Measurements from ENCODE around the gene PPP1R9B.
A peak's percentile ranks its signal among the peaks of the same experiment; 100 is the strongest.

PPP1R9B gene

DNA sequence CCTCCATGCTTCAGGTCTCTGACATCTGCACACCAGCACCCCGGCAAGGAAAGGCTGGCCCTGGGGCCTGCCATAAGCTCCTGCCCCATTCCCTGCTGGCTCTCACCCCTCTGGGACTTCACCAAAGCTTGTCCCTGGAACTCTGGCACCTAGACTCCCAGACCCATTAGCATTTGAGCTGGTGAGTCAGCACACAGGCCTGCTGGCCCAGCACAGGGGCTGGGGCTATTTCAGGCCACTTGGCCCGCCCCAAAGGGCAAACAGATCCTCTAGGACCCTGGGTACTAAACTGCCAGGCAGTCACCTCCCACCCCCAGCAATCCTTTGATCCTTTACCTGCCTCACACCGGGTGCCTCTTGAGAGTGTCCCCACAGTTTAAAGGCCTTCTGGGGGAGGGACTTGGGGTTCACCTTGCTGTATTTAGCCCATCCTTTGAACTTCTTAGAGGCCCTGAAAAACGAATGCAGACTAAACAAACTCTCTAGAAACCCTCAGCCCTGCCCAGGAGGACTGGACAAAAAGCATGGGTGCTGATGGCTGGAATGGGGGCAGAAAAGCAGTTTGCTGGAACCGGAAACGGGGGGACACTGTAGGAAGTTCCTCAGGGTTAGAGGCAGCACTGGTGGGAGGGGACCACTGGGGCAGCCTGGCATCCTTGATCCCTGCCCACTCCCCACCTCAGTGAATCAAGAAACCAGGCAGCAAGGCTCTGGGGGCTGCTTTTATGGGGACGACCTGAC, 17.3 kb downstream of the PPP1R9B start:
- no peak overlapping the region for H3K4me2 ChIP-seq (ENCODE audit: insufficient read depth, low read length)

DNA sequence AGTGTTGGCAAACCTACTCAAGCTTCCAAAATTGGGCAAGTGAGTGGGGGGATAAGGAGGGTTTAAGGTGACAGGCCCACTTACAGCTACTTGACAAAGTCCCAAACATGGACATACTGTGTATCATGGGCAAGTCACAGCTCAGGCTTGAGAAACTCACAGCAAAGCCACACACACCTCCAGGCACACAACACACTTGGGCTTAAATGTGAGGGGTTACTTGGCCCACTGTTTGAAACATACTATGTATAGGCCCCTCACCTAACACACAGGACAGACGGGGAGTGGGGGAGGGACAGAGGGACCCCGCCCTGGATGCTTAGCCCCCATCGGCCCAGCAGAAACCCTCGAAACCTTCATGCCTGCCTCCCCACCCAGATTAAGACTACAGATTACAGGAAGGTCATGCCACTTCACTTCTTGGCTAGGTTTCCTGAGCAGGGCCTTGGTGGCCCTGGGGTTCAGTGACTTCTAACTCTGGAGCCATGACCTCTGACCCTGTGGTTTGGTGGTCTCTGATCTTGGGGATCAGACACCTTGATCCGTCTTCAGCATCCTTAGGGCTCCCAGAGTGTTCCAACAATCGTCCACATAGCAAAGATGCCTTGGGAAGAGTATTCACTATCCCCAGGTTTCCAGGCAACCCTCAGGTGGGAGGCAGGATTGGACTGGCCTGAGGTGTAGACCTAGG, 18.2 kb downstream of the PPP1R9B start:
- H3K36me3 ChIP-seq (ENCODE audit: insufficient read depth, low read length), result peaks cover 27% of the 10 kb centered on the region

More for the DNA sequence above, 17.3 kb downstream of the PPP1R9B start:
- H3K79me2 ChIP-seq (ENCODE audit: insufficient read depth, low read length), result no peaks in the 10 kb centered on the region
- TF ChIP-seq, protein P1, sequence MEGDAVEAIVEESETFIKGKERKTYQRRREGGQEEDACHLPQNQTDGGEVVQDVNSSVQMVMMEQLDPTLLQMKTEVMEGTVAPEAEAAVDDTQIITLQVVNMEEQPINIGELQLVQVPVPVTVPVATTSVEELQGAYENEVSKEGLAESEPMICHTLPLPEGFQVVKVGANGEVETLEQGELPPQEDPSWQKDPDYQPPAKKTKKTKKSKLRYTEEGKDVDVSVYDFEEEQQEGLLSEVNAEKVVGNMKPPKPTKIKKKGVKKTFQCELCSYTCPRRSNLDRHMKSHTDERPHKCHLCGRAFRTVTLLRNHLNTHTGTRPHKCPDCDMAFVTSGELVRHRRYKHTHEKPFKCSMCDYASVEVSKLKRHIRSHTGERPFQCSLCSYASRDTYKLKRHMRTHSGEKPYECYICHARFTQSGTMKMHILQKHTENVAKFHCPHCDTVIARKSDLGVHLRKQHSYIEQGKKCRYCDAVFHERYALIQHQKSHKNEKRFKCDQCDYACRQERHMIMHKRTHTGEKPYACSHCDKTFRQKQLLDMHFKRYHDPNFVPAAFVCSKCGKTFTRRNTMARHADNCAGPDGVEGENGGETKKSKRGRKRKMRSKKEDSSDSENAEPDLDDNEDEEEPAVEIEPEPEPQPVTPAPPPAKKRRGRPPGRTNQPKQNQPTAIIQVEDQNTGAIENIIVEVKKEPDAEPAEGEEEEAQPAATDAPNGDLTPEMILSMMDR (IDR thresholded peaks at IDR 0.05; ENCODE audit: borderline replicate concordance, extremely low read depth, low read length, poor library complexity, severe bottlenecking), result no peak
- no peak for TF ChIP-seq EZH2 (IDR thresholded peaks at IDR 0.05; ENCODE audit: borderline replicate concordance, low read depth, low read length, severe bottlenecking)
- H3K4me3 ChIP-seq (ENCODE audit: low read depth in 1 of 2, low read length in 2 of 2), result no peak overlapping the region
- H3K4me1 ChIP-seq (ENCODE audit: insufficient read depth, low read length), result no peaks in the 10 kb centered on the region
- H3K27me3 ChIP-seq (ENCODE audit: insufficient read depth, low read length, poor library complexity), result peaks cover 9% of the 10 kb centered on the region
- H3K36me3 ChIP-seq (ENCODE audit: insufficient read depth, low read length), result peaks cover 37% of the 10 kb centered on the region
- H3K9ac ChIP-seq (ENCODE audit: low read depth, low read length), result no peak overlapping the region
- H3K9me3 ChIP-seq (ENCODE audit: insufficient read depth, low read length, severe bottlenecking), result no peaks in the 10 kb centered on the region
- DNase-seq, result no peak
- H2AFZ ChIP-seq (ENCODE audit: low read depth, low read length), result no peak overlapping the region
- H3K27ac ChIP-seq (ENCODE audit: low read length), result no peak overlapping the region
- peaks cover 22% of the 10 kb centered on the region for H4K20me1 ChIP-seq (ENCODE audit: insufficient read depth, low read length)
- ATAC-seq (ENCODE audit: insufficient read depth, low read depth), result no peak

DNA sequence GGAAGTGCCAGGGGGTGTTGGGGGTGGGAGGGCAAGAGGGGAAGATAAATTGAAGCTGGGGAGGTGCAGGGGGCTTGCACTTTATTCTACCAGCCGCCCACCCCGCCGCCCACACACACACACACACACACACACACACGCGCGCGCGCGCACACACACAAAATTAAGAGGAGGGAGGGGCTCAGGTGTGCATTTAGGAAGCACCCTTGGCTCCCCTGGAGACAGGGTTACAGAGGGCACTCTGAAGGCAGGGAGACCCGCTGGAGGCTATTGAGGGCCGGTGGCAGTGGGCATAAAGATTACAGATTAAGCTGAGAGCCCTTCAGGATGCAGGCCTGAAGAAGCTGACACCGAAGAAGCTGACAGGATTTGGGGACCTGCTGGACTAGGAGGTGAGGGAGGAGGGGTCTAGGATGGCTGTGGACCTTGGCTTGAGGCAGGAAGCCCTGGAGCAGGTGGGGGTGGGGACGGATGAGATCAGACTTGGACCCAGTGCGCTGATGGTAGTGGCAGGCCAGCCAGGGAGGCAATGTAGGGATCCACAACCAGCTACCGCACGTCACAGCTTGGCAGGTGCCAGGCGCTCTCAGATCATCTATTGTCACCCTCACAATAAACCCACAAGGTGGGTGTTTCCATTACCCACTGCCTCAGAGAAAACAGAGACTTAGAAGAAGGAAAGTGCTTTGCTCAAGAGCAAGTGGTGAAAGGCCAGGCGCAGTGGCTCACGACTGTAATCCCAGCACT, 19.7 kb downstream of the PPP1R9B start:
- Histone ChIP-seq H3K4me2 (ENCODE audit: insufficient read depth, low read length) (no peak overlapping the region), H3K9ac (ENCODE audit: low read depth, low read length) (no peak overlapping the region), H3K27me3 (ENCODE audit: insufficient read depth, low read length, poor library complexity) (peaks cover 14% of the 10 kb centered on the region), H3K9me3 (ENCODE audit: insufficient read depth, low read length, severe bottlenecking) (no peaks in the 10 kb centered on the region), H2AFZ (ENCODE audit: low read depth, low read length) (no peak overlapping the region), H4K20me1 (ENCODE audit: insufficient read depth, low read length) (peaks cover 9% of the 10 kb centered on the region; the same call in 1 of the 2 replicates), H3K4me3 (ENCODE audit: low read depth in 1 of 2, low read length in 2 of 2) (no peak overlapping the region), H3K27ac (ENCODE audit: low read length) (no peak overlapping the region), H3K36me3 (ENCODE audit: insufficient read depth, low read length) (peaks cover 12% of the 10 kb centered on the region), H3K79me2 (ENCODE audit: insufficient read depth, low read length) (no peaks in the 10 kb centered on the region), H3K4me1 (ENCODE audit: insufficient read depth, low read length) (no peaks in the 10 kb centered on the region)
- no peak for DNase-seq
- TF ChIP-seq, protein P1 (IDR thresholded peaks at IDR 0.05; ENCODE audit: borderline replicate concordance, extremely low read depth, low read length, poor library complexity, severe bottlenecking), result no peak
- no peak for TF ChIP-seq EZH2 (IDR thresholded peaks at IDR 0.05; ENCODE audit: borderline replicate concordance, low read depth, low read length, severe bottlenecking)
- ATAC-seq (ENCODE audit: insufficient read depth, low read depth), result no peak

More for the DNA sequence above, 18.2 kb downstream of the PPP1R9B start:
- Histone ChIP-seq H3K9me3 (ENCODE audit: insufficient read depth, low read length, severe bottlenecking) (no peaks in the 10 kb centered on the region), H3K79me2 (ENCODE audit: insufficient read depth, low read length) (no peaks in the 10 kb centered on the region), H4K20me1 (ENCODE audit: insufficient read depth, low read length) (peaks cover 15% of the 10 kb centered on the region; the same call in 1 of the 2 replicates), H3K4me3 (ENCODE audit: low read depth in 1 of 2, low read length in 2 of 2) (no peak overlapping the region), H3K4me1 (ENCODE audit: insufficient read depth, low read length) (no peaks in the 10 kb centered on the region), H3K27me3 (ENCODE audit: insufficient read depth, low read length, poor library complexity) (peaks cover 12% of the 10 kb centered on the region), H3K4me2 (ENCODE audit: insufficient read depth, low read length) (no peak overlapping the region), H2AFZ (ENCODE audit: low read depth, low read length) (no peak overlapping the region), H3K9ac (ENCODE audit: low read depth, low read length) (no peak overlapping the region), H3K27ac (ENCODE audit: low read length) (no peak overlapping the region)
- ATAC-seq (ENCODE audit: insufficient read depth, low read depth) (peak; percentile 32; the same call in 1 of the 3 replicates), DNase-seq (no peak)
- TF ChIP-seq, protein P1 (IDR thresholded peaks at IDR 0.05; ENCODE audit: borderline replicate concordance, extremely low read depth, low read length, poor library complexity, severe bottlenecking), result no peak
- no peak for TF ChIP-seq EZH2 (IDR thresholded peaks at IDR 0.05; ENCODE audit: borderline replicate concordance, low read depth, low read length, severe bottlenecking)
